ENCODE data around the gene NPPC.
"Not testable (repeated sequence)": the region's sequence is repeated elsewhere in the genome, so short reads cannot be mapped to it uniquely, and the experiment has no call there.

Gene NPPC

GRCh38 chr2:231926180-231926741, at the start of gene NPPC:
Gene NPPC (minus strand): TSS chr2:231926396. CDS start chr2:231926249, 147 bp downstream.
- DNase-seq = peak; percentile 77

- no peak for DNase-seq
Measured at GRCh38 chr2:231975001-231975400, 48.8 kb upstream of the NPPC start.

- no peak for DNase-seq
Measured at GRCh38 chr2:231970461-231970860, 44.3 kb upstream of the NPPC start.

GRCh38 chr2:231968820-231969219, 42.6 kb upstream of the NPPC start:
- no peak for DNase-seq

GRCh38 chr2:231966886-231967285, 40.7 kb upstream of the NPPC start:
- no peak for DNase-seq

- DNase-seq = no peak
Measured at GRCh38 chr2:231965102-231965501, 38.9 kb upstream of the NPPC start.

GRCh38 chr2:231961349-231962166, 35.4 kb upstream of the NPPC start, which contains the start of gene DIS3L2:
Gene DIS3L2 (plus strand): TSS chr2:231961713. CDS start chr2:232014928, 53,215 bp downstream.
- peak; percentile 80 for DNase-seq

GRCh38 chr2:231960810-231961348, 34.7 kb upstream of the NPPC start:
- no peak for DNase-seq

- DNase-seq = no peak
Measured at GRCh38 chr2:231957913-231958763, 31.9 kb upstream of the NPPC start.

- no peak for DNase-seq
Measured at GRCh38 chr2:231955758-231956472, 29.7 kb upstream of the NPPC start.

GRCh38 chr2:231951452-231952035, 25.3 kb upstream of the NPPC start:
- no peak for DNase-seq

GRCh38 chr2:231947694-231948093, 21.5 kb upstream of the NPPC start:
- DNase-seq = no peak

- DNase-seq = not testable (repeated sequence)
Measured at GRCh38 chr2:231947112-231947511, 20.9 kb upstream of the NPPC start.

GRCh38 chr2:231946241-231946814, 20.1 kb upstream of the NPPC start:
- no peak for DNase-seq

- DNase-seq = no peak
Measured at GRCh38 chr2:231942180-231942579, 16.0 kb upstream of the NPPC start.

- DNase-seq = no peak
Measured at GRCh38 chr2:231941673-231942072, 15.5 kb upstream of the NPPC start.

GRCh38 chr2:231940795-231941194, 14.6 kb upstream of the NPPC start:
- DNase-seq = no peak

- no peak for DNase-seq
Measured at GRCh38 chr2:231939022-231939421, 12.8 kb upstream of the NPPC start.

- no peak for DNase-seq
Measured at GRCh38 chr2:231937057-231937456, 10.9 kb upstream of the NPPC start.

GRCh38 chr2:231936491-231936890, 10.3 kb upstream of the NPPC start:
- no peak for DNase-seq

- DNase-seq = no peak
Measured at GRCh38 chr2:231935815-231936214, 9.6 kb upstream of the NPPC start.

GRCh38 chr2:231935207-231935524, 9.0 kb upstream of the NPPC start:
- no peak for DNase-seq

Measured in stimulated activated CD4-positive, alpha-beta T cell treated with anti-CD3 and anti-CD28 coated beads, Interleukin-4, amount 100 ng/mL, for 1 hour (primary cell).